M059J (cell line): ENCODE measurements around the gene RASA2. TPM values are rescaled to one million over a fixed set of nuclear protein-coding genes. Genes with fewer than 3 reads are reported as not detected.

ENCODE experiments used
- total RNA-seq: library from RNA; depleted of rRNA; stranded (reverse); fragments of >200 nt; shearing (Covaris generic); gene quantifications from 2 replicates; pipeline ENCODE4 v1.2.3, GENCODE V29; 2014; rRNA removed

Gene RASA2
- total RNA-seq, 1 experiment from 2014 or later = 16.4 TPM

Other genes starting within 250 kb of the RASA2 start
- 92.8 and 96.4 TPM in 2 replicates for gene ZBTB38, start 118.5 kb upstream of the RASA2 start, total RNA-seq